Measurements from ENCODE around the gene NPTN.
"Not testable (repeated sequence)": the region's sequence is repeated elsewhere in the genome, so short reads cannot be mapped to it uniquely, and the experiment has no call there.

Gene NPTN

DNA sequence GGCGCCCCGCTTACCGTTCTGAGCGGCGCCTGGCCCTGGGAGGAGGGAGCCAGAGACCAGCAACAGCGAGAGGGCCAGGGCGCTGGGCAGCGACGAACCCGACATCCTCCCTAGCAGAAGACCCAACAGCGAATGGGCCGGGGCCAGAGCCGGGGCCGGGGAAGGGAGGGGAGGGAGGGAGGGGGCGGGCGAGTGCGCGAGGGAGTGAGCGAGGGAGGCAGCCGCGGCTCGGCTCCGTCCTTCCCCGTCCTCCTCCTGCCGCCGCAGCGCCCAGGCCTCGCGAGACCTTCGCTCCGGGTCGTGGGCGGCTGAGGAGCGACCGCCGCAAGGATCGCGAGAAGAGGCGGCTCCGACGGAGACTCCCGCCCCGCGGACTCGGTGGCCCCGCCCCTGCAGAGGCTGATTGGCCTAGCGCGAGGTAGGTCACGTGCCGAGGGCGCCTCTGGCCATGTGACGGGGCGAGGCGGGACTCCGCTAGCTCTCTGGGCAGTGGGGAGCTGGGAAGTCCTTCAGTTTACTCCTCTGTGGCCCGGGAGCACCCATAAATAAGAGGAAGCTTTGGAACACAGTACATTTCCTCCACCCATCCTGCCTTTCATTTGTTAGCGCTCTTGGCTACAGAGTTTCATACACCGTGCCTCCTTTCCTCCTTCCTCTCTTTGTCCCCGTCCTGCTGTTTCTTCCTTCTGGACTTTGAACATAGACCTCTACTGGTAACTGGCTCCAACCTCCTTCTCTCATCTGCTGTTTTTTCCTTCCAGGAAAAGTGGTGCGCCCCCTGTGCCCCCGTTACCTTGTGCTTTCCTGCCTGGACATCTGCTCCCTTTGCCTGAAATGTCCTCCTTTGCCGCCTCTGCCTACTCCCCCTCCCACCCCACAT is at the start of gene NPTN:
TSS of gene NPTN (minus strand) at position 279 of the 880 bp plus-strand sequence. CDS start at position 105, 174 bp downstream.
- peak; percentile 96 for DNase-seq (ENCODE audit: low read depth)

- no peak for DNase-seq (ENCODE audit: low read depth)
Observed at GRCh38 chr15:73682600-73683090, 49.5 kb upstream of the NPTN start.

GRCh38 chr15:73681856-73682599 is 48.8 kb upstream of the NPTN start:
- no peak for DNase-seq (ENCODE audit: low read depth)

- no peak for DNase-seq (ENCODE audit: low read depth)
Observed at GRCh38 chr15:73681063-73681462, 47.9 kb upstream of the NPTN start.

GRCh38 chr15:73680549-73680948 is 47.4 kb upstream of the NPTN start:
- DNase-seq (ENCODE audit: low read depth), result no peak

GRCh38 chr15:73679964-73680363 is 46.8 kb upstream of the NPTN start:
- DNase-seq (ENCODE audit: low read depth), result no peak

DNA sequence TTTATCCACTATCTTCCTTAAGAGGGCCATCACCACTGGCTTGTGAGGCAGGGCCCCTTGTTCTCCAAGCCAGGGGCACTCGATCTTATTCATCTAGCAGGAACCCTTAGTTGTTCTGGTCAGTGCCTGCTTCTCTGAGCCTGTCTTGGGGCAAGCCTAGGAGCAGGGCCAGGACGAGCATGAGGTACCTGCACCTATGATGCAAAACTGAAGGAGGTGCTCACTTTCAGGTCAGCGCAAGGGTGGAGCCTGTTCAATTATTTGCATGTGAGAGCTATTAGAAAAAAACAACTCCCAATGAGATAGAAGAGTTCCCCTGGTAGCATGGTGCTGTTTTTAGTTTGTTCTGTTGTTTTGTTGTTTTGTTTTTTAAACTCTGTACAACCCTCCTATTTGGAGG is 46.0 kb upstream of the NPTN start:
- no peak for DNase-seq (ENCODE audit: low read depth)

- DNase-seq (ENCODE audit: low read depth), result no peak
Observed at GRCh38 chr15:73678498-73678897, 45.3 kb upstream of the NPTN start.

- no peak for DNase-seq (ENCODE audit: low read depth)
Observed at GRCh38 chr15:73677733-73678132, 44.5 kb upstream of the NPTN start.

- DNase-seq (ENCODE audit: low read depth), result peak; percentile 57
Observed at GRCh38 chr15:73677146-73677607, 44.0 kb upstream of the NPTN start.

- DNase-seq (ENCODE audit: low read depth), result no peak
Observed at GRCh38 chr15:73674587-73674986, 41.4 kb upstream of the NPTN start.

GRCh38 chr15:73660455-73660854 is 27.3 kb upstream of the NPTN start:
- DNase-seq (ENCODE audit: low read depth), result no peak

DNA sequence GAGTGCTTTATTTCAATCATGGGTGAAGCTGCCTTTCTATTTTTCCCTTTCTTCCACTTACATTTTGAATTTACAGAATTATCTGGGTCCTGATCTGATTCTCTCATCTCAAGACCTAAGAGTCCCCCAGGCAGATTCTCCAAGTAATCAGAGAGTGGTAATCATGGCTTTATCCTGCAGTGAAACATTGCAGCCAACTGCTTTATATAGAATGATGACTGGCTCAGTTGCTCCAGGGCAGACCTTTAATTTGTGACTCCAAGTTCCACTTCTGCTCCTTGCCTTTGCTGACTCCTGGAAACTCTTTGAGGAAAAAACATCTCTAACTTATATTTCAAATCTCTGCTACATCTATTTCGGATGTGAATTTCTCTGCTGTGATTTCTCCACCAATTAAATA is 25.5 kb upstream of the NPTN start:
- no peak for DNase-seq (ENCODE audit: low read depth)

DNA sequence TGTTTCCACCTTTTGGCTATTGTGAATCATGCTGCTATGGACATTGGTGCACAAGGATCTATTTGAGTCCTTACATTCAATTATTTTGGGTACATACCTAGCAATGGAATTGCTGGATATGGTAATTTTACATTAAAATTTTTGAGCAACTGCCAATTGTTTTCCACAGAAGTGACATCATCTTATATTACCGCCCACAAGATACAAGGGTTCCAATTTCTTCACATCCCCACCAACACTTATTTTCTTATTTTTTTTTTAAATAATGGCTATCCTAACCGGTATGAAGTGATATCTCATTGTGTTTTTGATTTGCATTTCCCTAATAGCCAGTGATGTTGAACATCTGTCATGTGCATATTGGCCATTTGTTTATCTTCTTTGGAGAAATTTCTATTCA is 22.5 kb upstream of the NPTN start:
- no peak for DNase-seq (ENCODE audit: low read depth)

DNA sequence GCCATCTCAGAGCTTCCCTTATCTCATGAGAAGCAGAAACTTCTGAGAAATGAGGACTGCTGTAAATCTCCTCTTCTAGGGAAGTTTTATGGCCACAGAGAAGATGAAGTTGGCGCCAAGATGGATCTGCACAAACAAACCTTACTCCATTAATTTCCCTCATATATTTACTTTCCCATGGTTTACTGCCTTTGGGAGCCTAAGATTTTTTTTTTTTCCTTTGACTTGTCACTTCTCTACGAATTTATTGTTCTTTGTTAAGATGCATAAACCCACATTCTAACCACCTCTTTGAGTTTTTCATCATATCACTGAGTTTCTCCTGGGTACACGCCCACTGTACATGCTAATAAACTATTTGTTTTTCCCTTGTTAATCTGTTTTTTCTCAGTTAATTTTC is 21.5 kb upstream of the NPTN start:
- no peak for DNase-seq (ENCODE audit: low read depth)

DNA sequence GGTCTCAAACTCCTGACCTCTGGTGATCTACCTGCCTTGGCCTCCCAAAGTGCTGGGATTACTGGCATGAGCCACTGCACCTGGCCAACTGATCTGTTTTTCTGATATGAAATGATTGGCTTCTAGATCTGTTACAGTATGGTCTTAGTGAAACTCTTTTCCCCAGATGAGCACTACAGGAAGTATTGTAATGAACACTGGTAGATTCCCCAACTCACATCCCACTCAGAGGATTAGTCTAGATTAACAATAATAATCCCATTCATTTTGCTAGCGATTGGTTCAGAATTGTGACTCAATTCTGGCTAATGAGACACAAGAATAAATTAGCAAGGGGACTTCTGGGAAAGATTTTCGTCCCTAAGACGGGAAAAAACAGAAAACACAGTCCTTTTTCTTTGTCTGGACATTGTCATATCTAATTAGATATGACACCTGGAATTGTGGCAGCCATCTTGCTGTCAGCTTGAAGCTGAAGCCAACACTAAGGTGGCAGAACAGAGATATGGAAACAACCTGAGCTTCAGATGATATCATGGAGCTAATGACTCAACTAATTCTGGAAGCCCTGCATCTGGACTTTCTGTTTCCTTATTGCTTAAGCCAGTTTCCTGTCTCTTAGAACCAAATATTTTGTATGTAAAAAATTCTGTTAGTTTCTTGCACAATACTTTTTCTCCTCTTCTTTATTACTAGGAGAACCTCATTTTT is 17.4 kb upstream of the NPTN start:
- no peak for DNase-seq (ENCODE audit: low read depth)

DNA sequence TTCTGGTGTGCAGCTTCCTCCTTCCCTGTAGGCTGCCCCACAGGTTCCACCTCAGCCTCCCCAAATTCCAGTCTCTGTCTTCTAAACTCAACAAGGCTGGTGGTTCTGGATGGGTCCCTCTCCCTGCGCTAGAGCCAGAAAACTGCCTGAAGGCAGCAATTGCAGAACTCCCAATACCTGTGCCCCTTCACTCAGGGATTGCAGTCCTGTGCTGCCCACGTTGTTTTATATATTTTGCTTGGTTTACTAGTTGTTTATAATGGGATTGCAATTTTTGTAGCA is 14.8 kb upstream of the NPTN start:
- DNase-seq (ENCODE audit: low read depth), result no peak

- no peak for DNase-seq (ENCODE audit: low read depth)
Observed at GRCh38 chr15:73647259-73648013, 14.2 kb upstream of the NPTN start.

DNA sequence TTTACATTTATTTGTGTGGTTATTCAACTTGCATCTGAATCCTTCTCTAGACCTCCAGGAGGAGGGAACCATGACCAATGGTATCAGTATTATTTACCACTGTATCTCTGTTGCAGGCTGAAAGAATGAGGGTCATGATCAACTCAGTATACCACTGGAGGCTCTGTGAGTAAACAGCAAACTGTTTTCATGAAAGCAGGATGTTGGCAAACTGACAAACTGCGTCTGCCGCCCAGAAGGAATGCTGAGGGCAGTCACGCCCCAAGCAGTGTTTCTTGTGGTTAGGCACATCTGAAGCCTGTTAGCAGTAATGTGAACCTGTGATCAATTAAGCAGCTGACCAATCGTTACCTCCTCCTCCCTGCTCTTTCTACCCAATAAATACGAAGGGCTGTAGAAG is 6.3 kb upstream of the NPTN start:
- DNase-seq (ENCODE audit: low read depth), result not testable (repeated sequence)

DNA sequence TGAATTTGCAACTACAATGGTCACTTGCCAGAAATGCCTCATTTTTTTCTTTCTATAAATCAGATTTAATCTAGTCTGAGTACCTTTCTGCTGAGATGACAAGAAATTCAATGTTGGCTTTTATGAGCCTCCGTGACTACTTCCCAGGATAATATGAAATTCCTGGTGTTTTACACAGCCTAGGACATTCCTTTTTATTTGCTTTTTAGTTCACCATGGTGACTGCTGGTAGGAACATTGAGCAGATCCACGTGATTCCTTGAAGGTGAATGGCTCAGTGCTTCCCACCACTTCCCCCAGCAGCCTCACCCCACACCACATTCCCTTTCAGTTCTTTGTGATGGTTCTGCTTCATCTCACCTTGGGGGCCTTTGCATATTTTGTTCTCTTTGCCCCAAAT is 4.3 kb upstream of the NPTN start:
- no peak for DNase-seq (ENCODE audit: low read depth)

DNA sequence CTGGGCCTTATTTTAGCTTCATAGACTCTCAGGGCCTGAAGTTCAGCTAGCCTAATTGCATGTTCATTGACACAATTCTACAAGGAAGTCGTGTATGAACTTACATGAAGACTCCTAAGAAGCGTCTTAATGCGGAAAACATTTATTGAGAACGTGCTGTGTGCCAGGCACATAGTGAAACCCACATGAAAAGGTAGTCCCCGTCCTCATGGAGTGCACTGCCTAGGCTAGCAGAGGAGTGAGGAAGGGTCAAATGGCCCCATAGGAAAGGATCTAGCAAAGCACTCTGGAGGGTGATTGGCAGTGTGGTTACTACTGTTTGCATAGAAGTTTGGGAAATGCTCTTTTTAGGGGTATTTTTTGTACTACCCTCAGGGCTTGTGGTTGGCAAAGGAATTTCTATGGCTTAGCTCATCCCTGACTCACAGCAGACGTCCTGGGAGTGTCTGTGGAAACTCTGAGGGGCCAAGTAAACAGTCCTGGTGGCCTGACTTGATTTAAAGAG is 854 bp upstream of the NPTN start:
- DNase-seq (ENCODE audit: low read depth), result peak; percentile 88

GRCh38 chr15:73632670-73633058 is 525 bp downstream of the NPTN start:
- DNase-seq (ENCODE audit: low read depth), result no peak
